GM19438 (cell line): ENCODE data around the gene PRDM11.

Experiments
- ATAC-seq: cut with Tn5 transposase; IDR thresholded peaks from one replicate; pipeline ENCODE4 v1.9.1; 2021; ENCODE audit warnings: low read depth; ENCODE audit not compliant: unreplicated experiment

Gene PRDM11

DNA sequence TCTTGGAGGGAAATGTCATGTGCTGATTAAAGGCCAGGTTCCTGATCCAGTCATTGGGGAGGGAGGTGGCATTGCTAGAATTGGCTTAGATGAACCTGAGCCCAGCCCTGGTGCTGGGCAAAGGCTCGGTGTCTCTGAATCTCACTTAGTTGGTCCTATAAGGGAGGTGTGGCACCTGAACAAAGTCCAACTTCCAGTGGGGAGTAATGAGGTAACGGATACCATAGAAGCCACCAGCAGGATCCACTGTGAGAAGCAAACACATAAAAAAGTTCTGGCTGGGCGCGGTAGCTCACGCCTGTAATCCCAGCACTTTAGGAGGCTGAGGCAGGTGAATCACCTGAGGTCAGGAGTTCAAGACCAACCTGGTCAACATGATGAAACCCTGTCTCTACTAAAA, 26.6 kb downstream of the PRDM11 start:
- ATAC-seq: no peak

DNA sequence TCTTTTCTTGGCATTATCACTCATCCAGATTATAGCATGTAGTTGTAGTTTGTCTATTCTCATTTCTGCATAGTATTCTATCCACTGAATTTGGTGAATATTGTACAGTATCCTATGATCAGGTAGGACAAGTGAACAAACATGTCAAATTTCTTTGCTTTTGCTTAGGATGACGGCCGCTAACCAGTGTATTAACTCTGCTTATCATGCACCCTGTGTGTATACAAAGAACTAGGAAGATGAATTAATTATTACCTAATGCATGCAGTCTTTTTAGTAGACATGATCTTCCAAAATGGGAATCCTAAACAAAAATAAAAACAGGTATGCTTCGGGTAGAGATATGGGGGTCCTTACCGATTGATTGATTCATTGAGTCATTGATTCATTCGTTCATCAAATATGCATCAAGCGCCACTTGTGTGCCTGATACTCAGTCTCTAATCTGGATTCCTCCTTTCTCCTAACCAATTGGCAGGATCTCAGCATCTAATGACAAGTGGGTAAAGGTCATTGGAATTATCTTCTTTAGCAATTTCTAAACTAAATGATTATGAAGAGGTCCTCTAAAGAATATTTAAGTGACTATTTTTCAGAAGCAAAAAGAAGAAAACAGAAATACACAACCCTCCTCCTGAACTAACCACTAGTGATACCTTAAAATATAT, 27.9 kb downstream of the PRDM11 start:
- ATAC-seq: no peak

DNA sequence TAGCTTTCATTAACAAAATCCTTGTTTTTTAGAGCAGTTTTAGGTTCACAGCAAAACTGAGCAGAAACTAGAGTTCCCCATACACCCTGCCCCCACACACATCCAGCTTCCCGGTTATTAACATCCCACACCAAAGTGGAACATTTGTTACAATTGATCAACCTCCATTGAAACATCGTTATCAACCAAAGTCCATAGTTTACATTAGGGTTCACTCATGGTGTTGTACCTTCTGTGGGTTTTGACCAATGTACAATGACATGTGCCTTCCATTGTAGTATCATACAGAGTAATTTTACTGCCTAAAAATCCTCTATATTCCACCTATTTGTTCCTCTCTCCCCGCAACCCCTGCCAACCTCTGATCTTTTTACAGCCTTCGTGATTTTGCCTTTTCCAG, 28.5 kb downstream of the PRDM11 start:
- no peak for ATAC-seq

DNA sequence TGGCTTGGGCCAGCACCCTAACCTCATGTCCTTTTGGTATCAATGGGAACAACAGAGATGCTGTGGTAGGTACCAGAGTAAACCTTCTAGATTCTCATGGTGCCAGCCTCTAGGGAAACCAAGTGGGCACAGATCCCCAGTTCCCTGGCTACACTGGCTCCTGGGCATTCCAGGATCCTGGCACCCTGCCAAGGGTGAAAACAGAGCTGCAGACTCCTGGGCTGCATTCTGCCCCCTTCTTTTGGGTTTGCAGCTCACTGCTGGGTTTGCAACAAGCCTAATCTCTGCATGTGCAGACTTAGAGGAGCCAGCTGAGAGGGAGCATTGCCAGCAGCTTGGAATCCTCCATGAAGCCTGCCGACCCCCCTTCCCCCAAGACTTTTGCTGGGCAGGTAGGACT, 30.6 kb downstream of the PRDM11 start:
- ATAC-seq: no peak

DNA sequence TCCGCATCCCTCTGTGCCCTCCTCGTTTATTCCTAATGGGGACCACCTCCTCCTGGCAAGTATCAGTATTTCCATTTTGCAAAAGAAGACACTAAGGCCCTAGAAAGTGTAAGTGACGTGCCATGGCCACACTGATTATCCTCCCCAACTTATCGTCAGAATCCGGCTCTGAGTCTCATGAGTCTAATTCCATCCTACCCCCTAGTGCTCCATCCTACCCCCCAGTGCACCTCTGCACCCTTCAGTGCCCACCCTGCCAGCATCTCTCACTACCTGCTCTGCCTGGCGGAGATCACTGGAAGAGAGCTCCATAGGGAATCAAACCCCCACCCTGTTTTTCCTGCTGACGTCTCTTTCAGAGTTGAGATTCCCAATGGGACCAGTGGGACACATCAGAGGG, 31.8 kb downstream of the PRDM11 start:
- no peak for ATAC-seq

DNA sequence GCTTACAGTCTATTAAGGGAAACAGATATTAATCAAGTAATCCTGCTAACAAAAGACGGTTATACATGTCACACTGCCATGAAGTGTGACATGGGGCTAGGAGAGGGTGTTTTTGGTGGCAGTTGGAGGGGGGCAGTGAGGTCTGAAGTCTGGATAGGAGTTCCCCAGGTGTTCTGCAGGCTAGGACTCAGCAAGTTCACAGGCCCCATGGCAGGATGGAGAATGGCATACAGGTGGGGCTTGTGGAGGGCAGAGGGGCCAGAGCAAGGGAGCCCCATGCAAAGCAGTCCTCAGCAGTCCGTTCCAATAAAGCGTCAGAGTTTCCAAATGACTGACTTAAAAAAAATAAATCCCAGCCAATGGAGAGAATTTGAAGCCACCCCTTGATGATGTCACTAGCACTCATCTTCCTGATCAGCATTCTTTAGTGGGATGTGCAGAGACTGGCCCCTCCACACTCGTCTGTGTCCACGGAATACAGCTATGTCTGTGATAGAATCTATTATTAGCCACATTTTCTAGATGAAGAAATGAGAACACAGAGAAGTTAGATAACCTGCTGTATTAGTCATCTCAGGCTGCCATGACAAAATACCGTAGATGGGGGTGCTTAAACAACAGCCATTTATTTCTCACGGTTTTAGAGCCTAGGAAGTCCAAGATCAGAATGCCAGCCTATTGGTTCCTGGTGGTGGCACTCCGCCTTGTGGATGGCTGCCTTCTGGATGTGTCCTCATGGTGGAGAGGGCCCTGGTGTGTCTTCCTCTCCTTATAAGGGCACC, 32.6 kb downstream of the PRDM11 start:
- ATAC-seq: no peak

DNA sequence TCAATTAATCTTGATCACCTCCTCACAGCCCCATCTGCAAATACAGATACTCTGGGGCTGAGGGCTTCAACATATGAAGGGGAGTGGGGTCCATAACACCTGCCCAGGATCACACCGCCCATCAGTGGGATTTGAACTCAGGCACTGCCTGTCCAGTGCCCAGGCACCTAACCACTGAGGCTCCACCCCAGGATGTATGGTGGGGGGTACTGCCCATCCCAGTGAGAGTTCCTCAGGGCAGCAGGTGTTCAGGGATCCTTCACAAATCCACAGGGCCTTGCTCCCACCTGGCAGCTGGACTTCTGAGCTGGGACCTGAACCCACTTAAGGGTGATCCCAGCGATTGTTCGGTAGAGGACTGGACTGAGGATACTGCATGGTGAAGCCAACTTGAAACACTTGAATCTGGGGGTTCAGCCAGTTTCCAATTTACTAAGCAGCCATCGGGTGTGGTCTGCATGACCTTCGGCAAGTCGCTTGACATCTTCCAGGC, 33.3 kb downstream of the PRDM11 start:
- ATAC-seq: no peak

DNA sequence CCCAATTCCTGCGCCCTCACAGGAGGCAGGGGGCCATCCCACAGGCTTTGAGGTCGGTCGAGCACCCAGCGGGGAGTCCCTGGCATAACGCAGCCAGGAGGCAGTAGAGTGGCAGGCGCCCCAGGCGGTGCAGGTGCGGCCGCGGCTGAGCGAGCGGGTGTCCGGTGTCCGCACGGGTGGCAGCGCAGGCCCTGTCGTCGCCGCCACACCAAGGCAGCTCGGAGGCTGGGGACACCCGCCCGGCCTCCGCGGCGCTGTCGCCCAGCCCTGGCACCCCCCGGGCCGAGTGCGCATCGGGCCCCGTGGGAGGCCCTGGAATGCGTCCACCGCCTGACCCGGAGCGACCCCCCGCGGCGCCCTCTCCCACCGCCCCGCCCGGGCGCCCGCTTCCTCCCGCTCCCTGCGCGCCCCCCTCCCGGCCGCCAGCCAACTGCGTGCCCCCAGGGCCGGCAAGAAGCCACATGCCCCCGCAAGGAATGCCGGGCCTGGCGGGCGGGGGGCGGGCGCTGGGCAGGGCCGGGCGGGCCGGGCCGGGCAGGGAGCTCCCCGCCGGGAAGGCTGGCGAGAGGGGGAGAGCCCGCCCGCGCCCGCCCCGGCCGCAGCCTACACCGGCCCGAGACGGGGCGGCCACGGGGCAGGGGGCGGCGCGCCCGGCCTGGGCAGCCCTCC, 33.9 kb downstream of the PRDM11 start:
- no peak for ATAC-seq

DNA sequence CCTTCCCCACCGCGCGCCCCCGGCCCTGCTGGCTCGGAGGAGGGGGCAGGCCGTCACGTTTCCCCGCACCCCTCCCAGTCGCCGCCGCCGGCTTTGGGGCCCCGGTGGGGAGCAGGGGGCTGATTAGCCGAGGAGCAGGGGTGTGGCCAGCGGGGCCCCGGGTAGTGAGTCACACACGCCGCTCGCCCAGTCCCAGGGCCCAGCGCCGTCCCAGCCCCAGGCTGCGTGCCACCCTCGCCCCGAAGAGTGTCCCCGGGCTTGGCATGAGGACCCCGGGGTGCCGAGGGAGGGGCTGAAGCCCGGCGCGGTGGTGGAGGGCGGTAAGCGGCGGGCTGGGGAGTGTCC, 34.4 kb downstream of the PRDM11 start:
- ATAC-seq: no peak

DNA sequence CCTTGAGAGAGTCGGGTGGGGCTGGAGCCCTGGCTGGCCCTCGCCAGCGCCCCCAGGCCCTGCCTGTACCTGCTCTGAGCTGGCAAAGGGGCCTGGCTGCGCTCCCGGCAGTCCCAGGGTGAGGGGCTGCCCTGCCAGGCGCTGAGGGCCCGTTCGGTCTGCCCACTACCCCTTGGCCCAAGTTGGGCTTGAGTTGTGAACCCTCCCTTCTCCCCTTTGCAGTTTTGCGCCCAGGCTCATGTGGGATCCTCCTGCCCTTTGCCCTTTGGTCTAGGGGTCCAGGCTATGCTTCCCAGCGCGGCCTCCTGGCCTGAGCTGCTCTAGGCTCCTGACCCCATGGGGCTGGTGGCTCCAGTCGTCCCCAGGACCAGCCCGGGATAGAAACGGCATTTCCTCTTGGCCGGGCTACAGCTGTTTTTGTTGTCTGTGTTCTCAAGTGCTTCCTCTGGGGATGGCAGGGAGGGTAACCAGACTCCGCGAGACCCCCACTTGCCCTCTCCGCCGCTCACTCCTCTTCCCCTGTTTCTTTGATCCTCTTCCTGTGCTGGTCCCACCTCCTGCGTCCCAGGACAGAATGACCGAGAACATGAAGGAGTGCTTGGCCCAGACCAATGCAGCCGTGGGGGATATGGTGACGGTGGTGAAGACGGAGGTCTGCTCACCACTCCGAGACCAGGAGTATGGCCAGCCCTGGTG, 34.9 kb downstream of the PRDM11 start:
- no peak for ATAC-seq

DNA sequence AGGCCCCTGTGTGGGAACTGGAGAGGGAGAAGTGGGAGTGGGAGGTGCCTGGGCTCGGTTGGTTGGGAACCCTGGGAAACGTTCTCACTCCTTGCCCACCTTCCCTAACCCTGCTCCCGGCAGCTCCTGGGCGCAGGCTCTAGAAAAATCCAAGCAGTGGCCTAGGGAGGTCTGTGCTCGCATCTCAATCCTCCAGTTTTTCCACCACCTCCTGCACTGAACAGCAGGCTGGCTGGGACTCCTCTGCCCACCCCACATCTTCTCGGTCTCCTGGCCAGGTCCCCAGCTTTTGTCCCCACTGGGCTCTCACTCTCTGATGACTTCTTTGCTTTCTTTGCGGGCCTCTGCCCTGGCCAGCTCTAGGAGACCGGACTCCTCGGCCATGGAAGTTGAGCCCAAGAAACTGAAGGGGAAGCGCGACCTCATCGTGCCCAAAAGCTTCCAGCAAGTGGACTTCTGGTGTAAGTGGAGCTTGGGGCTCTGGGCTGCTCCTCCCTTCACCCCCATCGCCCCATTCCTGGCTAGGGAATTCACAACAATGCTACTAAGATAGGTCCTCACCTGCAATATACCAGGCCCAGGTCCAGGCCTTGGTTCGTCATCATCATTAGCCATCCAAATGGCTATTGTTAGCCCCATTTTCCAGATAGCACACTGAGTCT, 35.6 kb downstream of the PRDM11 start:
- ATAC-seq: no peak

DNA sequence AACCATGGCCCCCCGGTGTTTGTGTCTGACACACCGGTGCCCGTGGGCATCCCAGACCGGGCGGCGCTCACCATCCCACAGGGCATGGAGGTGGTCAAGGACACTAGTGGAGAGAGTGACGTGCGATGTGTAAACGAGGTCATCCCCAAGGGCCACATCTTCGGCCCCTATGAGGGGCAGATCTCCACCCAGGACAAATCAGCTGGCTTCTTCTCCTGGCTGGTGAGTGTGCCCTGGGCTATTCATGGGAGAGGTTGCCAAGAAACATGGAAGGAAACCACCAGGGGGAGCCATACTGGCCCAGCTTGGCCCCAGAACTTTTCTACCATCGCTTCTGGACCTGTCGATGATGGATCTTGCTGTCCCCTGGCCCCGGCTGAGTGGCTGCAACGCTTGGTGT, 36.5 kb downstream of the PRDM11 start:
- ATAC-seq: no peak

DNA sequence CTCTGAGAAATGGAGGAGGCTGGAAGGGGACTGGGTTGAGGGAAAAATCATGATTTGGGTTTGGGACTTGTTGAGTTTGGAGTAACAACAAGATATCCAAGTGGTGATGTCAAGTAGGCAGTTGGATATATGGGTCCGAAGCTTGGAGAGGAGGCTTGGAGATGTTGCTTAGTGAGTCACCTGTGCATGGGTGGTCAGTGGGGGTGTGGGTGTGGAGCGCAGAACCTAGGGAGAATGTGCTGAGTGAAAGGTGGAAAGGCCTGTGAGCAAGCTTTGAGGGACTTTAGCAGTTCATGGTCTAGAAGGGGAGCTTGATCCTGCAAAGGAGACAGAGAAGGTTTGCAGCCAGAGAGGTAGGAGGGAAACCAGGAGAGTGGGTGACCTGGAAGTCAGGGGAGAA, 38.2 kb downstream of the PRDM11 start:
- ATAC-seq: no peak

DNA sequence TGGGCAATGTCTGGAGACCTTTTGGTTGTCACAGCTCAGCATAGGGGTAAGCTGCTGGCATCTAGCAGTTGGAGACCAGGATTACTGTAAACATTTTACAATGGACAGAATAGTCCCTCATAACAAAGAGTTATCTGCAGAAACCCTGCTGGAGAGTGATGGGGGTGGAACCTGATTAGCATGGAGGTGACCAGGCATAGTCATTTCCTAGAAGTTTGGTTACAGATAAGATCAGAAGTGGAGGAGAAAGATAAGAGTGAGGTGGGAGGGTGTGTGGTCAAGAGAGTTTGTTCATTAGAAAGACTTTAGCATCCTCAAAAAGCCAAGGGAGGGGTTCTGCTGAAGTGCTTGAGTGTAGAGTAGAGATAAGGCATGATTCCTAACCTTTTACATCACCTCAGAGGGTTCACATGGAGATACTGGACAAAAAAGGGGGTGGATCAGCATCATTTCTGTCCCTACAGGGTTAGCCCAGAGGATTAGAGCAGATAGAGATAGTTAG, 38.8 kb downstream of the PRDM11 start:
- no peak for ATAC-seq

DNA sequence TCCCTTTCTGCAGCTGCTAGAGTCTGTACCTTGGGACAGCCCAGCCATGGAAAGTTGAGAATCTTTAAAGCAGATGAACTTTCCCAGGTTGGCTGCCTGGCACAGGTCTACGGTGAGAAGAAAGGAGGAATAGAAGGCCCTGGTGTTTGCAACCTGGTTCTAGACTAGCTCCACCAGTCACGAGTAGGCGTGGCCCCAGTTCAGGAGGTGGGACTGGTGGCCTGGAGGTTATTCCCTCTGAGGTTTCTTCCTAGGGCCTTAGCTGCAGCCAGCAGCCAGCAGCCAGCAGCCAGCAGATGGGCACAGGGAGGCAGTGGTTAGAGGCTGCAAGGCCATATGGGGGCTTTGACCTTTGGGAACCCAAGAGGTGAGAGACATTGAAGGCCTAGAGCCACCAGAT, 40.9 kb downstream of the PRDM11 start:
- no peak for ATAC-seq

DNA sequence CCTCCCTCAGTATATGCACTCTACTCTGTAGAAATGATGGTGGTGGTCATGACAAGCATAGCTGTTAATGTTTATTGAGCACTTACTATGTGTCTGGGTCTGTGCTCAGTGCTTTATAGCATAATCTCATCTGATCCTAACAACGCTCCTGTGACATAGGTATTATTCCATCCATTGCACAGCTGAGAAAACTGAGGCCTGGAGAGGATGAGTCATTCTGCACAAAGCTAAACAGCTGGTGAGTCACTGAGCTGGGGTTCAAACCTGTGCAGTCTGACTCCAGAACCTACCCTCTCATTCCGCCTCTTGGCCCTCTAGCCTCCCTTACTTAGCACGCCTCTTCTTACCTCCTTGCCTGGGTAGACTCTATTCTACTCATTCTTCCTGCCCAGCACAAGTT, 41.7 kb downstream of the PRDM11 start:
- ATAC-seq: no peak

DNA sequence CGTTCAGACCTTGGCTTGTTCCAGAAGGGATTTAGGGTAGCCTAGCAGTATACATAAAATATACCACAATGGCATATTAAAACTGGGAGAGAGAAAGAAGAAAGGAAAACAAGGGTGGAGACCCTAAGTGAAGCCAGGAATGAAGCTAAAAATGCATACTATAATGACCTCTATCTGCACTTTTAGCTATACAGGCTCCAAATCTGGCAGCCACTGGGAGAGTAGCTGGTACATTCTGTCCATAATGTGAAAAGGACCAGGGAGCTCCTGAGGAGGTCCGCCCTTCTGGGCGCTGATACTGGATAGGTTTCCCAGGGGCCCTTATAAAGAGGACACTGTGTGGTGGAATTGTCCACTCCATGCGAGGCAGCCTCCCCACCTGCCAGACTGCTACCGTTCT, 42.8 kb downstream of the PRDM11 start:
- no peak for ATAC-seq

DNA sequence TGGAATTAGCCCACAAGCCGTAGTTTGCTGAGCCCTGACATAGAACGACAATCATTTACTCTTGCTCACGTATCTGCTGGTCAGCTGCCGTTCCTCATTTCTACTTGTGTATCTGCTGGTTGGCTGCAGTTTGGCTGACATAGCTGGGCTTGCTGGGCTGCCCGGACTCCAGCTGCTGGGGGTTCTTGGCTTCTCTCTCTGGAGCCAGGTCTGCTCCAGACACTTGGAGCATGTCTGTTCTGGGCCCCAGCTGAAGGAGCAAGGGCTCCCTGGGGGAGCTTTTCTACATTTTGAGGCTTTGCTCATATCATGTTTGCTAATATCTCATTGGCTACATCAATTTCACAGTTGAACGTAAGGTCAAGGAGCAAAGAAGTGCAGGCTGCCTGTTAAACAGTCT, 47.3 kb downstream of the PRDM11 start:
- no peak for ATAC-seq

DNA sequence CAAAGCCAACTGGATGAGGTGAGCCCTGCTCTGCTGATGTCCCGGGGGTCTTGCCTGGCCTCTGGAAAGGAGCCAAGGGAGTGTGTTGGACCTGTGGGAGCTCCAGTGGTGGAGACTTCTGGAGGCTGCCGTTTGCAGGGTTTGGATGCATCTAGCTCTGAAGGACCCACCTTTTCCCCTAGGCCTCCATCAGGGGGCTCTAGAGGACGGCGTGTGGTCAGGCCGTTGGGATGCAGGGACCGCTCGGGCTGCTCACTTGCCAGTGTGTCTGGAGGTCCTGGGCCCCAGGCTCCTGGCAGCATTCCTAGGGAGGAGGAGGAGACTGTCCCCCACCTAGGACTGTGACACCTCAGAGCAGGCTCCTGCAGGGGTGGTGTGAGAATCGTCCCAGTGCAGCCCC, 58.3 kb downstream of the PRDM11 start:
- no peak for ATAC-seq

DNA sequence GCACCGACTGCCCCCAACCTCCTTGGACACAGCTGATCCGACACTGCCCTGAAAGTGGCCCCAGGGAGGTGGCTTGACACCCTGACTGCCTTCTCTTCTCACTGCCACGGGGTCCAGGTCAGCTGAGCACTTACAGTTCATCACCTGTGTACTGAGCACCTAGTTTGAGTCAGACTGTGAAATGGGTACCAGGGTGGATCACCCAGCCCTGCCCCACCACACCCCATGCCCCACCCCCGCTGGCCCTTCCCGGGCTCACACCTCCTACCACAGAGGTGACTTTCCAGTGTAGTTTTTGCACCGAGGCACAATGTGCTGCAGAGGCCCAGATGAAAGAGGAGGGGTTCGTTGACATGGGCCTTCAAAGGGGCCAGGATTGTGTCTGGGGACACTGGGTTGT, 59.5 kb downstream of the PRDM11 start:
- no peak for ATAC-seq

DNA sequence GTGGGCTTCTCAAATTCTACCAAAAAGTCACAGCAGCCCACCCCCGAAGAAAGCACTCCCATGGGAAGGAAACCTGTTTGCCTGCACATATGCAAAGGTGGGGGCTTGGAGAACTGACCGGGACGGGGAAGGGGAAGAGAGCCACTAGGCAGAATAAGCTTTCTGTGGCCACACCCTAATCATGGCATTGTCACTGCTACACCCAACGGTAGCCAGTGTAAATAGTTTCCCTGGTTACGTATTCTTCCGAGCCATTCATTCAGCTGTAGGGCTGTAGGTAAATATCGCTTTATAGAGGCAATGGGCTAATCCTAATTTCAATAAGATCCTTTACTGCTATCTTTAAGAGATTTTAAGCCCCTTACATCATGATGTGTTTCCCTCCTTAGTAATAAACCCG, 61.7 kb downstream of the PRDM11 start:
- ATAC-seq: no peak
